Right lobe of liver (tissue), 6 donors: ENCODE results near the gene CTTN. TPM values are rescaled to one million over a fixed set of nuclear protein-coding genes. Genes with fewer than 3 reads are reported as not detected.

Source experiments
- ATAC-seq, 4 donors: fragments of 200-7000 bp; cut with Tn5 transposase; one replicate each; pipeline ENCODE4 v1.9.1; 2020; ENCODE audit warnings: mild to moderate bottlenecking in 4 of 4, moderate library complexity in 4 of 4
- DNase-seq, 3 donors: peaks; one replicate each; pipeline ENCODE4 v3.0.0-alpha.2; 2020
- H3K27ac ChIP-seq, 3 donors: fragments of 200-600 bp; one replicate each; pipeline ENCODE4 v1.8.0; 2022
- H3K27me3 ChIP-seq, 2 donors: fragments of 200-600 bp; one replicate each; pipeline ENCODE4 v1.8.0; 2022
- H3K36me3 ChIP-seq, 4 donors: fragments of 200-600 bp; sonication (generic) in 1 of 4; one replicate each; pipeline versions ENCODE4 v1.5.1 to v1.8.0; 2017 to 2022; ENCODE audit warnings: control low read depth in 1 of 4
- H3K4me1 ChIP-seq, 4 donors: fragments of 200-600 bp; sonication (generic) in 1 of 4; one replicate each; pipeline versions ENCODE4 v1.5.1 to v1.8.0; 2017 to 2022; ENCODE audit warnings: control low read depth in 1 of 4
- H3K4me3 ChIP-seq, 3 donors: fragments of 200-600 bp; one replicate each; pipeline ENCODE4 v1.8.0; 2022
- H3K9me3 ChIP-seq, 4 donors: fragments of 200-600 bp; sonication (generic) in 1 of 4; one replicate each; pipeline versions ENCODE4 v1.5.1 to v1.8.0; 2017 to 2022; ENCODE audit warnings: control low read depth in 1 of 4
- POLR2A ChIP-seq: fragments of 450-650 bp; IDR thresholded peaks from one replicate; pipeline ENCODE4 v1.6.1; 2017; ENCODE audit warnings: antibody characterized with exemption, mild to moderate bottlenecking
- WGBS: methylation state at CpG from one replicate; pipeline ENCODE4 v1.1.6; 2018; ENCODE audit warnings: low coverage, low lambda C conversion rate; ENCODE audit not compliant: insufficient coverage; ENCODE audit errors: missing lambda C conversion rate; 5-methylcytosine and 5-hydroxymethylcytosine counted together
- intact Hi-C, 2 donors: fragments of 100-400 bp; cut with DNase I; formaldehyde crosslinking; loops; one replicate each; pipeline versions ENCODE4 v1.11.2 to v1.14.1; 2022
- total RNA-seq, 6 experiments: library from RNA; depleted of rRNA in 2 of 6; stranded (reverse); fragments of >200 nt in 2 of 6; fragmentation: NEBNext Ultra II Directional in 3 of 6; extraction: Animal tissue kit (Norgen Biotek cat#: 25700) in 3 of 6; gene quantifications; one replicate each; pipeline versions ENCODE4 v1.1.0 to v1.2.4, GENCODE V29; 2016 to 2023
- TF ChIP-seq, protein P1 (sequence below), 4 donors: fragments of 200-600 bp in 3 of 4; fragments of 450-650 bp in 1 of 4; IDR thresholded peaks; one replicate each; pipeline versions ENCODE4 v1.5.1 to v1.8.0; 2016 to 2022; ENCODE audit warnings: antibody characterized with exemption in 4 of 4, mild to moderate bottlenecking in 2 of 4
- donor health status: DM: no; HTN: yes; CAD: no.
- donor health status: DM: no; HTN: no; CAD: no.
- donor health status: DM: no; HTN: no; CAD: no.
- donor health status: DM: no; HTN: yes; CAD: no.
- donor health status: DM: no; HTN: yes; CAD: no.

The CTTN gene
- total RNA-seq, 6 experiments from 2014 or later = 63.6 to 90.8 (median 78.5) TPM

DNA sequence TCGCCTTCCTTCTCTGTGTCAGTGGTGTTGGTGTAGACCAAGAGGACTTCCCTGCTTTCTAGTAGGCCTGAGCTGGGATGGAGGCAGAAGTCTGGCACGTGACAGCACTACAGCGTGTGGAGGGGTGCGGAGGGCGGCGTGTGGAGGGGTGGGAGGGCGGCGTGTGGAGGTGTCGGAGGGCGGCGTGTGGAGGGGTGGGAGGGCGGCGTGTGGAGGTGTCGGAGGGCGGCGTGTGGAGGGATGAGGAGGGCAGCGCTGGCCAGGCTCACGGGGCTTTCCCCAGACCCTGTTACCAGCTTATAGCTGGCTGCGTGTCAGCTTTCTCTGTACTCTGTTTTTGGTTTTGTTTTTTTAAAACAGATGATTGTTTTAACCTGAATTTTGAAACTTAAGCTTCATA, 45.7 kb upstream of the CTTN start:
- Histone ChIP-seq H3K27ac (no peak overlapping the region), H3K36me3 (peaks cover 0 to 62% (median 21%) of the 10 kb centered on the region in 4 donors), H3K9me3 (no peaks in the 10 kb centered on the region), H3K4me3 (no peak overlapping the region), H3K27me3 (no peaks in the 10 kb centered on the region), H3K4me1 (no peaks in the 10 kb centered on the region)
- intact Hi-C loops = no loop called here
- ATAC-seq (no peak), DNase-seq (no peak)
- no peak for TF ChIP-seq POLR2A
- TF ChIP-seq, protein P1, sequence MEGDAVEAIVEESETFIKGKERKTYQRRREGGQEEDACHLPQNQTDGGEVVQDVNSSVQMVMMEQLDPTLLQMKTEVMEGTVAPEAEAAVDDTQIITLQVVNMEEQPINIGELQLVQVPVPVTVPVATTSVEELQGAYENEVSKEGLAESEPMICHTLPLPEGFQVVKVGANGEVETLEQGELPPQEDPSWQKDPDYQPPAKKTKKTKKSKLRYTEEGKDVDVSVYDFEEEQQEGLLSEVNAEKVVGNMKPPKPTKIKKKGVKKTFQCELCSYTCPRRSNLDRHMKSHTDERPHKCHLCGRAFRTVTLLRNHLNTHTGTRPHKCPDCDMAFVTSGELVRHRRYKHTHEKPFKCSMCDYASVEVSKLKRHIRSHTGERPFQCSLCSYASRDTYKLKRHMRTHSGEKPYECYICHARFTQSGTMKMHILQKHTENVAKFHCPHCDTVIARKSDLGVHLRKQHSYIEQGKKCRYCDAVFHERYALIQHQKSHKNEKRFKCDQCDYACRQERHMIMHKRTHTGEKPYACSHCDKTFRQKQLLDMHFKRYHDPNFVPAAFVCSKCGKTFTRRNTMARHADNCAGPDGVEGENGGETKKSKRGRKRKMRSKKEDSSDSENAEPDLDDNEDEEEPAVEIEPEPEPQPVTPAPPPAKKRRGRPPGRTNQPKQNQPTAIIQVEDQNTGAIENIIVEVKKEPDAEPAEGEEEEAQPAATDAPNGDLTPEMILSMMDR (IDR thresholded peaks at IDR 0.05) = no peak
- WGBS = 92% methylated on average over 19 of the region's 19 CpGs

DNA sequence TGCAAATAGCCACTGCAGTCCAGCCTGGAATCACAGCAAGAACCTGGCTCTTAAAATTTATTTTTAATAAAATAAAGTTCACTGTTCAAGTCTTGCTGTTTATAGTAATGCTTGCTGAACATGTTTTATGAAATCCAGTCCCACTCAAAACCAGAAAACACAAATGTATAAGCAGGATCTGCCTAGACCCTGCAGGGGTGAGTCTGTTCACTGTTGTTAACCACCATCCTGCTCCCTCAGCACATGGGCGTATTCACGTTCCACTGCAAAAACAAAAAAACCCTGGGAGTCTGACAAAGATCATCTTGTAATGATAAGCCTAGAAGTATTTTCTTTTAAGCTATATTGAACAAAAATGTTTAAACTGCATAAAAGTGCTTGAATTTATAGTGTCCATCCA, 45.0 kb upstream of the CTTN start:
- Histone ChIP-seq H3K4me3 (no peak overlapping the region), H3K9me3 (no peaks in the 10 kb centered on the region), H3K27me3 (no peaks in the 10 kb centered on the region), H3K27ac (no peak overlapping the region), H3K36me3 (peaks cover 0 to 57% (median 19%) of the 10 kb centered on the region in 4 donors), H3K4me1 (no peaks in the 10 kb centered on the region)
- intact Hi-C loops = no loop called here
- ATAC-seq (no peak), DNase-seq (no peak)
- TF ChIP-seq, protein P1 (IDR thresholded peaks at IDR 0.05) = no peak
- TF ChIP-seq POLR2A = no peak
- 92% methylated on average over 2 of the region's 2 CpGs for WGBS

DNA sequence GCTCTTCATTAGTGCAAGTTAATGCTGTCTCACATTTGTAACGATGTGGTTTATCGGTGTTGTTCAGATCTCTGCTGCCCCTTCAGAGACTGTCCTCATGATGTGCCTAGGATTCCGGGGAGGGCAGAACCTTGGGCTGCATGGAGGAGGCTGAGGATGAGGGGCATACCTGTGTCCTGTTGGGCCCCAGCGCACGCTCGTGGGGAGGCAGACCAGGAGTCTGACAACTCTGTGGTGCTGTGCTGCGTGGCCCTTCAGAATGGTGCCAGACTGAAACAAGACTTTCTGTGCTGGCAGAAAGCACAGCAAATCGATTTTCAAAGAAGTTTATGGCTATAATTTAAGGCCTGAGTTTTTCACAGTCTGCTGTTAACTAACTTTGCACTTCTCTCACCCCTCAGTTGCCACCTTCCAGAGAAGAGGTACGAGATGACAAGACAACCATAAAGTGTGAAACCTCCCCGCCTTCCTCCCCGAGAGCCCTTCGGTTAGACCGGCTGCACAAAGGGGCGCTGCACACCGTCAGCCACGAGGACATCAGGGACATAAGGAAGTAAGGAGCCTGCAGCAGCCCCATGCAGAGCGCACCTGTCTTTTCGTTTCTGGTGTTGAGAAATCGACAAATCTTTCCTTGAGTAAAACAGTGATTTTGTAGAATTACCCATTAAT, 44.3 kb upstream of the CTTN start:
- no peaks in the 10 kb centered on the region for H3K9me3 ChIP-seq
- DNase-seq = no peak
- intact Hi-C loops = no loop called here
- no peaks in the 10 kb centered on the region for H3K27me3 ChIP-seq
- H3K36me3 ChIP-seq = peaks cover 0 to 53% (median 15%) of the 10 kb centered on the region in 4 donors
- no peaks in the 10 kb centered on the region for H3K4me1 ChIP-seq
- no peak overlapping the region for H3K27ac ChIP-seq
- no peak for ATAC-seq
- TF ChIP-seq POLR2A = no peak
- TF ChIP-seq, protein P1 (IDR thresholded peaks at IDR 0.05) = no peak
- WGBS = 91% methylated on average over 14 of the region's 19 CpGs
- no peak overlapping the region for H3K4me3 ChIP-seq

DNA sequence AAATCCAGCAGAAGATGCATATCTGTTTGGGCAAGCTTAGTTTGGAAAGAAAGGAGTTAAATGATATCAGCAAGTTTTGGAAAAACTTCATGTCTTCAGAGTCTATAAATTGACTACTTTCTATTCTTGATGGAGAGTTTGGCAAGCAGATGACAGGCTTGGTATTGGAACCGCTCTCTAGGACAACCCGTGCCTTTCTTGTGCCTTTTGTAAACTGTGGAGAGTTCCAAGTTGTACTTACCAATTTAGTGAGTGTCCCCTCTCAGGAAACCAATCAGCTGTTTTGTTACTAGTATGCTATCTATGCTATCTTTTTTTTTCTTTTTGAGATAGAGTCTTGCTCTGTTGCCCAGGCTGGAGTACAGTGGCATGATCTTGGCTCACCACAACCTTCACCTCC, 43.7 kb upstream of the CTTN start:
- H3K36me3 ChIP-seq = peaks cover 0 to 48% (median 15%) of the 10 kb centered on the region in 4 donors
- TF ChIP-seq, protein P1 (IDR thresholded peaks at IDR 0.05) = no peak
- TF ChIP-seq POLR2A = no peak
- no peaks in the 10 kb centered on the region for H3K9me3 ChIP-seq
- no peaks in the 10 kb centered on the region for H3K4me1 ChIP-seq
- no peak overlapping the region for H3K27ac ChIP-seq
- DNase-seq (no peak), ATAC-seq (no peak)
- 75% methylated on average over 2 of the region's 2 CpGs for WGBS
- no peak overlapping the region for H3K4me3 ChIP-seq
- no peaks in the 10 kb centered on the region for H3K27me3 ChIP-seq
- intact Hi-C loops = no loop called here
